Tibial nerve (tissue), 4 donors: ENCODE results near the gene CFD. TPM values are rescaled to one million over a fixed set of nuclear protein-coding genes. Genes with fewer than 3 reads are reported as not detected.

Experiments
- DNase-seq, 2 donors: peaks; one replicate each; pipeline ENCODE4 v3.0.0-alpha.2; 2019; ENCODE audit warnings: low spot score in 2 of 2
- H3K27ac ChIP-seq, 4 donors: fragments of 200-600 bp; sonication (generic) in 3 of 4; one replicate each; pipeline ENCODE4 v1.5.1; 2017 to 2019; ENCODE audit warnings: mild to moderate bottlenecking in 1 of 4
- H3K27me3 ChIP-seq, 2 donors: fragments of 200-600 bp; sonication (generic) in 1 of 2; one replicate each; pipeline versions ENCODE4 v1.5.1 to v1.6.0; 2017 to 2019
- H3K36me3 ChIP-seq, 3 donors: fragments of 200-600 bp; sonication (generic); one replicate each; pipeline ENCODE4 v1.5.1; 2018 to 2019
- H3K4me1 ChIP-seq, 4 donors: fragments of 200-600 bp; sonication (generic) in 3 of 4; one replicate each; pipeline ENCODE4 v1.5.1; 2017 to 2019
- H3K4me3 ChIP-seq, 4 donors: fragments of 200-600 bp; sonication (generic) in 3 of 4; one replicate each; pipeline ENCODE4 v1.5.1; 2017 to 2019; ENCODE audit warnings: mild to moderate bottlenecking in 1 of 4, moderate library complexity in 1 of 4
- H3K9me3 ChIP-seq, 4 donors: fragments of 200-600 bp; sonication (generic) in 3 of 4; one replicate each; pipeline ENCODE4 v1.5.1; 2017 to 2019
- EP300 ChIP-seq, 2 donors: sonication (generic); formaldehyde crosslinking; IDR thresholded peaks; one replicate each; pipeline ENCODE4 v1.6.1; 2017; ENCODE audit warnings: antibody characterized with exemption in 2 of 2, mild to moderate bottlenecking in 1 of 2
- POLR2A ChIP-seq, 2 donors: fragments of 450-650 bp; IDR thresholded peaks; one replicate each; pipeline ENCODE4 v1.6.1; 2017; ENCODE audit warnings: antibody characterized with exemption in 2 of 2, mild to moderate bottlenecking in 2 of 2, moderate library complexity in 2 of 2
- WGBS, 2 donors: methylation state at CpG; one replicate each; pipeline ENCODE4 v1.1.5; 2018; 5-methylcytosine and 5-hydroxymethylcytosine counted together
- total RNA-seq, 4 donors: library from RNA; depleted of rRNA; stranded (reverse); fragments of >200 nt; gene quantifications; one replicate each; pipeline ENCODE4 v1.1.0, GENCODE V29; 2016
- TF ChIP-seq, protein P1 (sequence below), 5 experiments: fragments of 200-600 bp in 3 of 5; fragments of 450-650 bp in 2 of 5; sonication (generic) in 3 of 5; IDR thresholded peaks; one replicate each; pipeline ENCODE4 v1.5.1; 2016 to 2019; ENCODE audit warnings: antibody characterized with exemption in 5 of 5, mild to moderate bottlenecking in 3 of 5, moderate library complexity in 2 of 5

The CFD gene
- total RNA-seq, 4 donors from 2014 or later = 1,040 to 7,538 (median 2,843) TPM

DNA sequence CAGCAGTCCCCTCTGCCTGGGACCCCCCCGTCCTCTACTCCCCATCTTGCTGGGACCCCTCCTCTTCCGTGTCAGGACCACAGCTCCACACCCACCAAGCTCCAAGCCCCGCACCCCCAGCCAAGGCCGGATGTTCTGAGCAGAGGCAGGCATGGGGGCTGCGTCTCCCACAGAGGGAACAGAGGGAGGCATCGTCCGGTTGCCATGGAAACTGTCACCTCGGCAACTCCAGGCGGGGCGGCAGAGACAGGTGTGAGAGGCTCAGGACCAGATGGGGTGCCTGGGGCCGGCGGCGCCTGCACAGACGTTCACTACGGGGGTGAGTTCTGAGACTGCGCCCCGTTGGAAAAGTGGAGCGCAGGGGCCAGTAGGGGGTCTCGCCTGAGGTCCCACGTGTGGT lies 39.2 kb downstream of the CFD start:
- TF ChIP-seq POLR2A (IDR thresholded peaks at IDR 0.05) = no peak
- 68 to 77% methylated on average over 20 of the region's 20 CpGs for whole genome bisulfite sequencing, 2 donors

DNA sequence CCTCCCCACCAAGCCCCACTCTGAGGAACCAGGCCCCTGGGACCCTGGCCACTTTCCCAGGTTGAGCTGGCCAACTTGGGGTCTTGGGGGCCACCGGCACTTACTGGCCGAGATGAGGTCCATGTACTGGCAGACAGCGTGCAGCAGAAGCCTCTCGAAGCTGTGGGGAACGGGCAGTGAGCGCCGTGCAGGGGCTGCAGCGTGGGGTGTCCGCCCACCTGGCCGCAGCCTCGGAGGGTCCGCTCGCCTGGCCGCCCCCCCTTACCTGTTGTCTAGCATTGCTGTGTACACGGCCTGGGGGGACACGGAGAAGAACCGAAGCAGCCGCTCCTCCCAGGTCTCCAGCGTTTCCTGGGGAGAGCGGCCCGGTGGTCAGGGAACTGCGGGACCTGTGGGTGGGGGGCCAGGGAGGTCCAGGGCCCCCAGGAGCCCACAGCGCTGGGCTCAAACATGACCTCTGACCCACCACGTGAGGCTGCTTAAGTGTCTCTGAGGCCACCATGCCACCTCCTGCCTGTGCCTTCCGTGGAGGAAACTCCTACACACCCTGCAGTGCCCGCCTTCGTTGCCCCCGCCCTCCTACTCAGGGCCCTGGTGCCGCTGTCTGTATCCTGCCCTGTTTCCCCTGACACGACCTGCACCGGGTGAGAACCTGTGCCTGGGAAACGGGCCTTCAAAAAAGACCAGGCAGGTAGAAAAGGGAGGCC lies 40.0 kb downstream of the CFD start:
- 87 to 89% methylated on average over 20 to 27 of the region's 32 CpGs for WGBS, 2 donors
- Histone ChIP-seq H3K27me3 (no peaks in the 10 kb centered on the region), H3K27ac (no peak overlapping the region), H3K36me3 (peaks cover 0 to 47% (median 0%) of the 10 kb centered on the region in 3 donors), H3K4me1 (peaks cover 0 to 6% (median 0%) of the 10 kb centered on the region in 4 donors), H3K4me3 (no peak overlapping the region), H3K9me3 (no peaks in the 10 kb centered on the region)
- DNase-seq = no peak
- TF ChIP-seq POLR2A (IDR thresholded peaks at IDR 0.05) (no peak), EP300 (IDR thresholded peaks at IDR 0.05) (no peak)
- TF ChIP-seq, protein P1, sequence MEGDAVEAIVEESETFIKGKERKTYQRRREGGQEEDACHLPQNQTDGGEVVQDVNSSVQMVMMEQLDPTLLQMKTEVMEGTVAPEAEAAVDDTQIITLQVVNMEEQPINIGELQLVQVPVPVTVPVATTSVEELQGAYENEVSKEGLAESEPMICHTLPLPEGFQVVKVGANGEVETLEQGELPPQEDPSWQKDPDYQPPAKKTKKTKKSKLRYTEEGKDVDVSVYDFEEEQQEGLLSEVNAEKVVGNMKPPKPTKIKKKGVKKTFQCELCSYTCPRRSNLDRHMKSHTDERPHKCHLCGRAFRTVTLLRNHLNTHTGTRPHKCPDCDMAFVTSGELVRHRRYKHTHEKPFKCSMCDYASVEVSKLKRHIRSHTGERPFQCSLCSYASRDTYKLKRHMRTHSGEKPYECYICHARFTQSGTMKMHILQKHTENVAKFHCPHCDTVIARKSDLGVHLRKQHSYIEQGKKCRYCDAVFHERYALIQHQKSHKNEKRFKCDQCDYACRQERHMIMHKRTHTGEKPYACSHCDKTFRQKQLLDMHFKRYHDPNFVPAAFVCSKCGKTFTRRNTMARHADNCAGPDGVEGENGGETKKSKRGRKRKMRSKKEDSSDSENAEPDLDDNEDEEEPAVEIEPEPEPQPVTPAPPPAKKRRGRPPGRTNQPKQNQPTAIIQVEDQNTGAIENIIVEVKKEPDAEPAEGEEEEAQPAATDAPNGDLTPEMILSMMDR (IDR thresholded peaks at IDR 0.05) = no peak

More for the DNA sequence above, 39.2 kb downstream of the CFD start:
- H3K27me3 ChIP-seq = no peaks in the 10 kb centered on the region
- no peak for DNase-seq
- no peak overlapping the region for H3K27ac ChIP-seq
- no peaks in the 10 kb centered on the region for H3K9me3 ChIP-seq
- H3K36me3 ChIP-seq = peaks cover 0 to 41% (median 0%) of the 10 kb centered on the region in 3 donors
- H3K4me3 ChIP-seq = no peak overlapping the region
- H3K4me1 ChIP-seq = peaks cover 0 to 8% (median 0%) of the 10 kb centered on the region in 4 donors

DNA sequence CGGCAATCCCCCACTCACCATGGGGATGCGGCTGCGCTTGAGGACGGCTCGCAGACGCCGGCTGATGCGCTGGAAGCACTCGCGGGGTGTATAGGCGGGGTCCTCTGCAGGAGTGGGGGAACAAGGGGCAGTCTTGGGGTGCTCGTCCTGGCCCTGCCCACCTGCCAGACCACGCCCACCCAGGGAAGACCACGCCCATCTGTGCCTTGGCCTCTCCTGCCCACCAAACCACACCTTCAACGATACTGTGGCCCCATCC lies 40.5 kb downstream of the CFD start:
- Histone ChIP-seq H3K4me1 (peaks cover 0 to 6% (median 0%) of the 10 kb centered on the region in 4 donors), H3K4me3 (no peak overlapping the region), H3K27ac (no peak overlapping the region), H3K9me3 (no peaks in the 10 kb centered on the region), H3K36me3 (peaks cover 0 to 49% (median 0%) of the 10 kb centered on the region in 3 donors), H3K27me3 (no peaks in the 10 kb centered on the region)
- TF ChIP-seq POLR2A (IDR thresholded peaks at IDR 0.05) (no peak), EP300 (IDR thresholded peaks at IDR 0.05) (no peak)
- TF ChIP-seq, protein P1 (IDR thresholded peaks at IDR 0.05) = no peak
- no peak for DNase-seq
- WGBS, 2 donors = 87 to 91% methylated on average over 15 of the region's 15 CpGs

DNA sequence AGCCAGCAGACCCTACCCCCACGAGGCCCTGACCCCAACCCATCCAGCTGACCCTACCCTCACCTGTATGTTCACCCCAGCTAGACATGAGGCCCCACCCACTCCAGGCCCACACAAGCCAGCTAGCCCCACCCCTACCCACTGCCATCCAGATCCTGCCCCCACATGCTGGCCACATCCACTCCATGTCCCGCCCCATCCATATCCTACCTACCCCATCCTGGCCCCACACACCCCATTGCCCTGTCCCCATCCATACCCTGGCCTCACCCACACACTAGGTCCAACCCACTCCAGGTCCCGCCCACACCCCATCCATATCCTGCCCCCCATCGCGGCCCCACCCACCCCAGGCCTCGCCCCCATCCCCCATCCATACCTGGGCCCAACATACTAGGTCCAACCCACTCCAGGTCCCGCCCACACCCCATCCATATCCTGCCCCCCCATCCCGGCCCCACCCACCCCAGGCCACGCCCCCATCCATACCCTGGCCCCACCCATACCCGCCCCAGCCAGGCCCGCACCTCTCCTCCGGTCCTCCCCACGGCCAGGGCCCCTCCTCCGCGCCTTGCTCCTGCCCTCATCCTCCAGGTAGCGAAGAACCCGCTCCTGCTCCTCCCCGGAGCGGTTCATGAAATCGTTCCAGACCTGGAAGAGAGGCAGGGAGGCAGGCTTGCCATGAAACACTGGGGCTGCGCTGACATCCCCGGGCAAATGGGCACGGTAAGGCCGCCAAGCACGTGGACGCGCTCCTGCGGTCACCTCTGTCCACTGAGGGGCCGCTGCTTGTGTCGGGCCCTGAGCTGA lies 41.0 kb downstream of the CFD start:
- H3K9me3 ChIP-seq = no peaks in the 10 kb centered on the region
- TF ChIP-seq EP300 (IDR thresholded peaks at IDR 0.05) (no peak), POLR2A (IDR thresholded peaks at IDR 0.05) (no peak)
- TF ChIP-seq, protein P1 (IDR thresholded peaks at IDR 0.05) = no peak
- H3K4me1 ChIP-seq = peaks cover 0 to 6% (median 0%) of the 10 kb centered on the region in 4 donors
- no peak overlapping the region for H3K27ac ChIP-seq
- no peak overlapping the region for H3K4me3 ChIP-seq
- H3K36me3 ChIP-seq = peaks cover 0 to 49% (median 0%) of the 10 kb centered on the region in 3 donors
- no peak for DNase-seq
- no peaks in the 10 kb centered on the region for H3K27me3 ChIP-seq
- WGBS, 2 donors = 83 to 84% methylated on average over 27 to 30 of the region's 30 CpGs

DNA sequence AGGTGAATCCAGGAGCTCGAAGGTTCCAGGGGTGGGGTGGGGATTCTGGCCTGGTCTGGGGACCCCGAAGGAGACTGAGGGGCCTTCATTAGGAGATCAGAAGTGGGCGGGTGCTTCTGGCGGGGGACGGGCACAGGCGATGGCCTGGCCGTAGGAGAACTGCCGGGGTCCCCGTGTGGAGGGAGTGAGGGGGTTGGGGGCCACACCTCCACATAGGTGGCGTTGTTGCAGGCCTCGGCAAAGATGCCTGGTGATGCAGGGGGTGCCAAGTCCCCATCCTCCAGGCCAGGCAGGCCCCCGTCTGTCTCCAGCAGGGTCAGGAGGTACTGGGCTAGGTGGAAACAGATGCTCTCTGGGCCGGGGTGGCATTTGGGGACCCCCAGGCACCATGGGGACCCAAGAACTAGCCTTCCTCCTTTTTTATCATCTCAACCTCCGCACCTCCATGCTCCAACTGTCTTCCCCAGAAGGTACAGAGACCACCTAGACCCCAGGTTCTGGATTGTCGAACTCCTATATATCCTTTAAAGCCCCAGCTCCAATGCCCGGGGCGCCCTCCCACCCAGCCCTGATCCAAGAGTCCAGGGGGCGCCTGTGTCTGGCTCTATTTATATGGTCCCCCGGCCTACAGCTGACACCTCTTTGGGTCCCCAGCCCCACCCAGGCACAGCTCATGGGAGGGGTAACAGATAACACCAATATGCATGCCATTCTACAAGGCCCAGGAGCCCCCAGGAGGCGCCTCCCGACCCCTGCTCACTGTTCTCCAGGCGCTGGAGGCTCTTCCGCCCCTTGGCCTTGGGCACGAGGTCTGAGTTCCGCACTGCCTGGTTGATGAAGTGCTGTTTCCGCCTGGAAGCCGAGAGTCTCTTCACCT lies 42.0 kb downstream of the CFD start:
- Histone ChIP-seq H3K9me3 (no peaks in the 10 kb centered on the region), H3K27me3 (no peaks in the 10 kb centered on the region), H3K4me1 (peaks cover 0 to 6% (median 0%) of the 10 kb centered on the region in 4 donors), H3K27ac (no peak overlapping the region), H3K36me3 (peaks cover 0 to 49% (median 0%) of the 10 kb centered on the region in 3 donors), H3K4me3 (no peak overlapping the region)
- DNase-seq = no peak
- 89 to 95% methylated on average over 22 to 27 of the region's 27 CpGs for WGBS, 2 donors
- TF ChIP-seq EP300 (IDR thresholded peaks at IDR 0.05) = no peak
- TF ChIP-seq, protein P1 (IDR thresholded peaks at IDR 0.05) = no peak
- TF ChIP-seq POLR2A (IDR thresholded peaks at IDR 0.05) = no peak
